IMR-90 (cell line): ENCODE measurements around the gene UNC5B. TPM values are rescaled to one million over a fixed set of nuclear protein-coding genes. Genes with fewer than 3 reads are reported as not detected.

Source experiments
- ATAC-seq: fragments of 200-7000 bp; cut with Tn5 transposase; 2 replicates; pipeline ENCODE4 v1.9.1; 2020; ENCODE audit warnings: low read depth, mild to moderate bottlenecking, moderate library complexity
- BruUV-seq: library from RNA; stranded (reverse); fragments of 400-500 nt; replicated peaks from 2 replicates; lab custom pipeline; 2021; lab: Mats Ljungman, UMichigan
- CTCF ChIA-PET: fragments of 300-600 bp; formaldehyde crosslinking; extraction: SDS; loops from one replicate; lab custom pipeline; 2021; ENCODE audit warnings: antibody characterized with exemption; lab: Yijun Ruan, JAX
- POLR2A ChIA-PET: fragments of 300-600 bp; sonication (Branson Sonifier 250); formaldehyde crosslinking; loops from one replicate; lab custom pipeline; 2022; ENCODE audit warnings: antibody characterized with exemption; ENCODE audit not compliant: unreplicated experiment; lab: Charles Lee
- DNase-seq: peaks from one replicate; pipeline ENCODE4 v3.0.0; 2013
- H2AFZ ChIP-seq: replicated peaks from 2 replicates; pipeline ENCODE3; 2013; ENCODE audit warnings: low read length, mild to moderate bottlenecking; ENCODE audit not compliant: poor library complexity
- H2AK5ac ChIP-seq: 2 replicates; pipeline ENCODE4 v1.6.1; 2013; ENCODE audit warnings: low read depth, low read length, inconsistent platforms
- H2AK9ac ChIP-seq: replicated peaks from 2 replicates; pipeline ENCODE3; 2013; ENCODE audit warnings: mild to moderate bottlenecking, low read depth, low read length, moderate library complexity; ENCODE audit not compliant: poor library complexity
- H2BK120ac ChIP-seq: 2 replicates; pipeline ENCODE4 v1.6.1; 2013; ENCODE audit warnings: low read depth, low read length, inconsistent platforms
- H2BK15ac ChIP-seq: 3 replicates; pipeline ENCODE4 v1.6.1; 2013; ENCODE audit warnings: low read depth, low read length, inconsistent platforms
- H2BK20ac ChIP-seq: 2 replicates; pipeline ENCODE4 v1.6.1; 2013; ENCODE audit warnings: low read depth, mild to moderate bottlenecking, inconsistent platforms, low read length, moderate library complexity
- H2BK5ac ChIP-seq: 2 replicates; pipeline ENCODE4 v1.6.1; 2013; ENCODE audit warnings: mild to moderate bottlenecking, low read depth, low read length, inconsistent platforms; ENCODE audit not compliant: poor library complexity, severe bottlenecking
- H3K14ac ChIP-seq: replicated peaks from 2 replicates; pipeline ENCODE4 v1.6.1; 2013; ENCODE audit warnings: low read depth, low read length, inconsistent platforms
- H3K18ac ChIP-seq: 2 replicates; pipeline ENCODE4 v1.6.1; 2013; ENCODE audit warnings: low read depth, low read length, control low read depth
- H3K23ac ChIP-seq: 2 replicates; pipeline ENCODE4 v1.6.1; 2013; ENCODE audit warnings: low read depth, low read length, inconsistent platforms
- H3K27ac ChIP-seq: 2 replicates; pipeline ENCODE4 v1.5.1; 2013; ENCODE audit warnings: mild to moderate bottlenecking, control low read depth, low read length; ENCODE audit not compliant: insufficient read depth
- H3K27me3 ChIP-seq: 2 replicates; pipeline ENCODE4 v1.6.1; 2013; ENCODE audit warnings: low read length; ENCODE audit not compliant: control insufficient read depth, insufficient read depth
- H3K36me3 ChIP-seq: 2 replicates; pipeline ENCODE4 v1.6.1; 2013; ENCODE audit warnings: low read length, mixed read lengths; ENCODE audit not compliant: control insufficient read depth, insufficient read depth
- H3K4ac ChIP-seq: 2 replicates; pipeline ENCODE4 v1.6.1; 2013; ENCODE audit warnings: low read depth, low read length, inconsistent platforms
- H3K4me1 ChIP-seq: 2 replicates; pipeline ENCODE4 v1.6.1; 2013; ENCODE audit warnings: low read length, mixed read lengths; ENCODE audit not compliant: control insufficient read depth, insufficient read depth
- H3K4me2 ChIP-seq: 2 replicates; pipeline ENCODE4 v1.6.1; 2013; ENCODE audit warnings: low read depth, mild to moderate bottlenecking, control low read depth, low read length, moderate library complexity
- H3K4me3 ChIP-seq: 2 replicates; pipeline ENCODE4 v1.5.1; 2013; ENCODE audit warnings: low read depth, mild to moderate bottlenecking, control low read depth, low read length, moderate library complexity; ENCODE audit not compliant: insufficient read depth
- H3K56ac ChIP-seq: 2 replicates; pipeline ENCODE4 v1.6.1; 2013; ENCODE audit warnings: low read length, inconsistent platforms; ENCODE audit not compliant: insufficient read depth; ENCODE audit errors: extremely low read depth
- H3K79me1 ChIP-seq, 2 experiments: 2 replicates each; pipeline ENCODE4 v1.6.1; 2013; ENCODE audit warnings: low read length in 2 of 2, inconsistent platforms in 1 of 2, low read depth in 1 of 2
- H3K9ac ChIP-seq: 2 replicates; pipeline ENCODE4 v1.6.1; 2013; ENCODE audit warnings: low read depth, low read length, control low read depth
- H3K9me1 ChIP-seq: 2 replicates; pipeline ENCODE4 v1.6.1; 2013; ENCODE audit warnings: low read length, inconsistent platforms; ENCODE audit not compliant: insufficient read depth
- H3K9me3 ChIP-seq: 2 replicates; pipeline ENCODE4 v1.6.1; 2013; ENCODE audit warnings: low read length; ENCODE audit not compliant: control insufficient read depth, insufficient read depth
- H4K20me1 ChIP-seq: 2 replicates; pipeline ENCODE4 v1.6.1; 2013; ENCODE audit warnings: low read length, inconsistent platforms; ENCODE audit not compliant: insufficient read depth
- H4K5ac ChIP-seq: 2 replicates; pipeline ENCODE4 v1.6.1; 2013; ENCODE audit warnings: mild to moderate bottlenecking, low read depth, low read length, control low read depth
- H4K8ac ChIP-seq, 2 experiments: 2 replicates each; pipeline ENCODE4 v1.6.1; 2013; ENCODE audit warnings: low read depth in 2 of 2, low read length in 2 of 2, control low read depth in 1 of 2, inconsistent platforms in 1 of 2
- H4K91ac ChIP-seq: 2 replicates; pipeline ENCODE4 v1.6.1; 2013; ENCODE audit warnings: low read depth, low read length, inconsistent platforms; ENCODE audit not compliant: insufficient read depth
- BHLHE40 ChIP-seq: fragments of 150-350 bp; IDR thresholded peaks from 2 replicates; pipeline ENCODE4 v1.6.1; 2016; ENCODE audit warnings: mild to moderate bottlenecking, low read depth, low read length
- CEBPB ChIP-seq: IDR thresholded peaks from 2 replicates; pipeline ENCODE4 v1.6.1; 2012; ENCODE audit warnings: low read depth, low read length, improper control_type of control experiment
- CHD1 ChIP-seq: IDR thresholded peaks from 2 replicates; pipeline ENCODE4 v1.6.1; 2012; ENCODE audit warnings: low read depth, low read length, improper control_type of control experiment
- FOS ChIP-seq: fragments of 150-350 bp; IDR thresholded peaks from 2 replicates; pipeline ENCODE4 v1.6.1; 2016; ENCODE audit warnings: low read depth, low read length
- MAFK ChIP-seq: IDR thresholded peaks from 2 replicates; pipeline ENCODE4 v1.6.1; 2012; ENCODE audit warnings: low read depth, low read length, improper control_type of control experiment
- MAZ ChIP-seq: IDR thresholded peaks from 2 replicates; pipeline ENCODE4 v1.6.1; 2012; ENCODE audit warnings: low read depth, mild to moderate bottlenecking, low read length, improper control_type of control experiment, moderate library complexity, borderline replicate concordance
- MXI1 ChIP-seq: IDR thresholded peaks from 2 replicates; pipeline ENCODE4 v1.6.1; 2012; ENCODE audit warnings: low read depth, mild to moderate bottlenecking, low read length, moderate library complexity, borderline replicate concordance
- NFE2L2 ChIP-seq: fragments of 150-350 bp; IDR thresholded peaks from 2 replicates; pipeline ENCODE4 v1.6.1; 2016; ENCODE audit warnings: low read depth, mild to moderate bottlenecking, low read length
- POLR2A ChIP-seq: IDR thresholded peaks from 2 replicates; pipeline ENCODE4 v1.6.1; 2012; ENCODE audit warnings: mild to moderate bottlenecking, low read depth, low read length
- RAD21 ChIP-seq: IDR thresholded peaks from 2 replicates; pipeline ENCODE4 v1.6.1; 2012; ENCODE audit warnings: low read length, improper control_type of control experiment
- RCOR1 ChIP-seq: IDR thresholded peaks from 2 replicates; pipeline ENCODE4 v1.6.1; 2012; ENCODE audit warnings: mild to moderate bottlenecking, low read length, improper control_type of control experiment; ENCODE audit not compliant: insufficient replicate concordance
- RFX5 ChIP-seq: IDR thresholded peaks from 2 replicates; pipeline ENCODE4 v1.8.0; 2012; ENCODE audit warnings: low read depth, mild to moderate bottlenecking, low read length, moderate library complexity
- SMC3 ChIP-seq: fragments of 150-350 bp; IDR thresholded peaks from 2 replicates; pipeline ENCODE4 v1.6.1; 2016; ENCODE audit warnings: low read depth, mild to moderate bottlenecking, antibody characterized with exemption, low read length, moderate library complexity
- USF2 ChIP-seq: fragments of 150-350 bp; IDR thresholded peaks from 2 replicates; pipeline ENCODE4 v1.6.1; 2017; ENCODE audit warnings: mild to moderate bottlenecking, antibody characterized with exemption, low read length, low read depth
- WGBS, 2 experiments: methylation state at CpG; one replicate each; pipeline versions ENCODE4 v1.1.5 to v1.1.7; 2013; ENCODE audit warnings: missing lambda C conversion rate in 2 of 2; ENCODE audit not compliant: insufficient read length in 1 of 2; ENCODE audit errors: extremely low coverage in 2 of 2; 5-methylcytosine and 5-hydroxymethylcytosine counted together
- dilution Hi-C: fragments of 300-500 bp; cut with HindIII; formaldehyde crosslinking; loops from one replicate; pipeline ENCODE4 v1.14.3; 2018; ENCODE audit warnings: low sequenced_read_pairs; ENCODE audit not compliant: unreplicated experiment
- in situ Hi-C: fragments of 300-500 bp; cut with MboI; formaldehyde crosslinking; loops from 3 replicates; pipeline ENCODE4 v1.14.3; 2019; ENCODE audit warnings: low sequenced_read_pairs, inconsistent platforms, mixed read lengths
- intact Hi-C: fragments of 100-400 bp; cut with micrococcal nuclease; formaldehyde crosslinking; loops from 2 replicates; pipeline ENCODE4 v1.10.0; 2022
- polyA plus RNA-seq, 3 experiments: library from polyadenylated mRNA; depleted of rRNA; stranded (reverse); fragments of >200 nt; gene quantifications; 2 replicates each; pipeline ENCODE4 v1.2.3, GENCODE V29; 2012; ENCODE audit warnings: low replicate concordance in 1 of 3
- total RNA-seq: library from RNA; depleted of rRNA; stranded (reverse); fragments of >200 nt; gene quantifications from 2 replicates; pipeline ENCODE4 v1.2.3, GENCODE V29; 2012
- TF ChIP-seq, protein P1 (sequence below): fragments of 150-350 bp; IDR thresholded peaks from 2 replicates; pipeline ENCODE4 v1.6.1; 2016; ENCODE audit warnings: low read depth, mild to moderate bottlenecking, low read length, moderate library complexity, borderline replicate concordance
- TF ChIP-seq, protein P2 (sequence below): conservative IDR thresholded peaks from 2 replicates; pipeline ENCODE4 v1.5.1; 2012; ENCODE audit warnings: mild to moderate bottlenecking, low read depth, low read length, improper control_type of control experiment

The UNC5B gene
- total and polyA plus RNA-seq, 2 of the 4 experiments (the other 2 are of a cell fraction) = 1.6 to 4.2 TPM

DNA sequence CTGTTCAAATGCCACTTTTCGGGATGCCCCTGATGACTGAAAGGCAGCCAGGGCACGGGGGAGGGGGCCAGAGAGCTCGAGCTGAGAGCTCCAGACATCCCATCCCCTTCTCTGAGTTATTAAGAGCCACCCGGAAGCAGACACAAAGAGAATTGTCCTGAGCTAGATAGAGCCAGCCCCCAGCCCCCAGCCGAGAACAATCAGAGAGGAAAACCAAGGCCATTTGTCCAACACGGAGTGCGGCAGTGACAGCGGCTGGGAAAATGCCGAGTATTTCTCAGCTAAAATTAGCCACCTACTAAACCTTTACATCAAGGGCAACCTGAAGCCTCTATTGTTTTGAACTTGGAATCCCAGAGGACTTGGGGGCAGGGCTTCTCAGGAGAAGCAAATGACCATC, 51.0 kb downstream of the UNC5B start:
- Histone ChIP-seq H3K9me1 (no peaks in the 10 kb centered on the region), H2BK120ac (no peak overlapping the region), H3K4me1 (peaks cover 31% of the 10 kb centered on the region), H3K27ac (no peak overlapping the region), H2BK20ac (no peak overlapping the region), H3K4ac (peak overlapping the region; percentile 23; the same call in 1 of the 2 replicates), H4K5ac (no peak overlapping the region), H2BK15ac (no peak overlapping the region), H2BK5ac (no peak overlapping the region), H3K79me1 (no peaks in the 10 kb centered on the region; a peak in 1 of 4 replicates), H2AK5ac (no peak overlapping the region), H3K36me3 (no peaks in the 10 kb centered on the region), H3K4me3 (no peak overlapping the region), H3K9me3 (no peaks in the 10 kb centered on the region), H3K14ac (no peak overlapping the region), H4K8ac (no peak overlapping the region), H2AK9ac (no peak overlapping the region), H3K27me3 (no peaks in the 10 kb centered on the region), H2AFZ (no peak overlapping the region), H4K91ac (no peak overlapping the region), H3K9ac (no peak overlapping the region), H3K56ac (no peak overlapping the region), H4K20me1 (no peaks in the 10 kb centered on the region), H3K4me2 (no peak overlapping the region), H3K18ac (no peak overlapping the region), H3K23ac (no peak overlapping the region)
- intact Hi-C loops (no loop called here), in situ Hi-C loops (no loop called here), dilution Hi-C loops (no loop called here)
- no peak for DNase-seq
- BruUV-seq = no TSS peak
- CTCF ChIA-PET = interaction anchor here (1.9 kb wide), 1 partner anchor 18 kb away, joined by 4 read pairs; no protein-coding TSS in a partner anchor
- no peak for ATAC-seq
- WGBS, 2 experiments = 72% methylated on average over 5 of the region's 9 CpGs; no CpG with 5 or more reads in 1 of the 2 experiments
- TF ChIP-seq RFX5 = no peak
- TF ChIP-seq NFE2L2 = no peak
- no peak for TF ChIP-seq CEBPB
- TF ChIP-seq SMC3 = no peak
- no peak for TF ChIP-seq USF2
- no peak for TF ChIP-seq BHLHE40
- TF ChIP-seq MXI1 = no peak
- no peak for TF ChIP-seq CHD1
- no peak for TF ChIP-seq RCOR1
- no peak for TF ChIP-seq MAZ
- no peak for TF ChIP-seq MAFK
- no peak for TF ChIP-seq POLR2A
- TF ChIP-seq FOS = no peak
- TF ChIP-seq, protein P1, sequence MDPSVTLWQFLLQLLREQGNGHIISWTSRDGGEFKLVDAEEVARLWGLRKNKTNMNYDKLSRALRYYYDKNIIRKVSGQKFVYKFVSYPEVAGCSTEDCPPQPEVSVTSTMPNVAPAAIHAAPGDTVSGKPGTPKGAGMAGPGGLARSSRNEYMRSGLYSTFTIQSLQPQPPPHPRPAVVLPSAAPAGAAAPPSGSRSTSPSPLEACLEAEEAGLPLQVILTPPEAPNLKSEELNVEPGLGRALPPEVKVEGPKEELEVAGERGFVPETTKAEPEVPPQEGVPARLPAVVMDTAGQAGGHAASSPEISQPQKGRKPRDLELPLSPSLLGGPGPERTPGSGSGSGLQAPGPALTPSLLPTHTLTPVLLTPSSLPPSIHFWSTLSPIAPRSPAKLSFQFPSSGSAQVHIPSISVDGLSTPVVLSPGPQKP = no peak
- no peak for TF ChIP-seq RAD21
- TF ChIP-seq, protein P2, sequence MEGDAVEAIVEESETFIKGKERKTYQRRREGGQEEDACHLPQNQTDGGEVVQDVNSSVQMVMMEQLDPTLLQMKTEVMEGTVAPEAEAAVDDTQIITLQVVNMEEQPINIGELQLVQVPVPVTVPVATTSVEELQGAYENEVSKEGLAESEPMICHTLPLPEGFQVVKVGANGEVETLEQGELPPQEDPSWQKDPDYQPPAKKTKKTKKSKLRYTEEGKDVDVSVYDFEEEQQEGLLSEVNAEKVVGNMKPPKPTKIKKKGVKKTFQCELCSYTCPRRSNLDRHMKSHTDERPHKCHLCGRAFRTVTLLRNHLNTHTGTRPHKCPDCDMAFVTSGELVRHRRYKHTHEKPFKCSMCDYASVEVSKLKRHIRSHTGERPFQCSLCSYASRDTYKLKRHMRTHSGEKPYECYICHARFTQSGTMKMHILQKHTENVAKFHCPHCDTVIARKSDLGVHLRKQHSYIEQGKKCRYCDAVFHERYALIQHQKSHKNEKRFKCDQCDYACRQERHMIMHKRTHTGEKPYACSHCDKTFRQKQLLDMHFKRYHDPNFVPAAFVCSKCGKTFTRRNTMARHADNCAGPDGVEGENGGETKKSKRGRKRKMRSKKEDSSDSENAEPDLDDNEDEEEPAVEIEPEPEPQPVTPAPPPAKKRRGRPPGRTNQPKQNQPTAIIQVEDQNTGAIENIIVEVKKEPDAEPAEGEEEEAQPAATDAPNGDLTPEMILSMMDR = no peak
- POLR2A ChIA-PET = no interaction called here
